GM12878 (cell line): ENCODE data around the gene CFAP161.

Experiments used
- BCL11A ChIP-seq: IDR thresholded peaks from 2 replicates; pipeline ENCODE4 v1.6.1; 2011; ENCODE audit warnings: low read depth, low read length
- BRCA1 ChIP-seq: IDR thresholded peaks from 2 replicates; pipeline ENCODE4 v1.6.1; 2011; ENCODE audit warnings: low read depth, low read length, improper control_type of control experiment
- CEBPZ ChIP-seq: fragments of 150-350 bp; IDR thresholded peaks from 2 replicates; pipeline ENCODE4 v1.6.1; 2016; ENCODE audit warnings: low read depth, low read length
- CTCF ChIP-seq, 3 experiments: IDR thresholded peaks in 2 of 3; conservative IDR thresholded peaks in 1 of 3; 2 replicates each; pipeline ENCODE4 v1.5.1; 2011; ENCODE audit warnings: low read depth in 3 of 3, low read length in 3 of 3, mild to moderate bottlenecking in 3 of 3, control low read depth in 2 of 3, moderate library complexity in 2 of 3, inconsistent platforms in 1 of 3, mixed read lengths in 1 of 3; ENCODE audit not compliant: control insufficient read depth in 2 of 3, insufficient read depth in 1 of 3; ENCODE audit errors: extremely low read depth in 1 of 3
- FOS ChIP-seq: IDR thresholded peaks from 3 replicates; pipeline ENCODE4 v1.6.1; 2011; ENCODE audit warnings: borderline replicate concordance; ENCODE audit not compliant: insufficient read length; ENCODE audit errors: extremely low read depth
- JUND ChIP-seq: IDR thresholded peaks from 2 replicates; pipeline ENCODE4 v1.6.1; 2012; ENCODE audit warnings: low read depth, mild to moderate bottlenecking, low read length, improper control_type of control experiment, moderate library complexity
- NFXL1 ChIP-seq: fragments of 450-650 bp; IDR thresholded peaks from 2 replicates; pipeline ENCODE4 v1.6.1; 2017; ENCODE audit warnings: antibody characterized with exemption, mild to moderate bottlenecking, borderline replicate concordance
- POLR2A ChIP-seq: IDR thresholded peaks from 2 replicates; pipeline ENCODE4 v1.6.1; 2011; ENCODE audit warnings: low read depth, mild to moderate bottlenecking, low read length
- SP1 ChIP-seq: IDR thresholded peaks from one replicate; pipeline ENCODE4 v1.6.1; 2011; ENCODE audit warnings: low read depth, low read length
- SPI1 ChIP-seq: IDR thresholded peaks from 2 replicates; pipeline ENCODE4 v1.6.1; 2011; ENCODE audit warnings: low read depth, mild to moderate bottlenecking, low read length, moderate library complexity, borderline replicate concordance; ENCODE audit not compliant: insufficient read depth
- TAF1 ChIP-seq: IDR thresholded peaks from 2 replicates; pipeline ENCODE4 v1.6.1; 2011; ENCODE audit warnings: mild to moderate bottlenecking, low read depth, low read length, borderline replicate concordance
- YY1 ChIP-seq: IDR thresholded peaks from 2 replicates; pipeline ENCODE4 v1.6.1; 2011; ENCODE audit warnings: low read depth, mild to moderate bottlenecking, low read length

- TF ChIP-seq YY1: no peak
- TF ChIP-seq POLR2A: no peak
- no peak for TF ChIP-seq SPI1
- no peak for TF ChIP-seq JUND
- TF ChIP-seq BRCA1: no peak
- no peak for TF ChIP-seq CTCF (IDR thresholded peaks at IDR 0.05 in 2 of 3, conservative IDR thresholded peaks at IDR 0.05 in 1 of 3; ENCODE audit: control insufficient read depth in 2 of 3, extremely low read depth in 1 of 3, insufficient read depth in 1 of 3, low read depth in 3 of 3, low read length in 3 of 3)
- TF ChIP-seq NFXL1: no peak
- no peak for TF ChIP-seq CEBPZ
- TF ChIP-seq BCL11A: no peak
- no peak for TF ChIP-seq TAF1
- TF ChIP-seq FOS: no peak
- TF ChIP-seq SP1: no peak
Measured at GRCh38 chr15:81085898-81086297, 48.2 kb upstream of the CFAP161 start.
